ENCODE measurements around the gene CCBE1.

The CCBE1 gene

GRCh38 chr18:59459369-59460071 is 237.7 kb downstream of the CCBE1 start:
- in situ Hi-C loops (cut with HindIII; ENCODE audit: low pct_ligation_motif_present, low pct_unique_long_range_greater_than_20kb, low sequenced_read_pairs): no loop called here
- peak; percentile 24 for DNase-seq

- in situ Hi-C loops (cut with HindIII; ENCODE audit: low pct_ligation_motif_present, low pct_unique_long_range_greater_than_20kb, low sequenced_read_pairs): no loop called here
- no peak for DNase-seq
Measured at GRCh38 chr18:59458575-59458974, 238.6 kb downstream of the CCBE1 start.

GRCh38 chr18:59456657-59457056 is 240.6 kb downstream of the CCBE1 start:
- in situ Hi-C loops (cut with HindIII; ENCODE audit: low pct_ligation_motif_present, low pct_unique_long_range_greater_than_20kb, low sequenced_read_pairs): no loop called here
- no peak for DNase-seq

GRCh38 chr18:59455728-59456276 is 241.4 kb downstream of the CCBE1 start:
- in situ Hi-C loops (cut with HindIII; ENCODE audit: low pct_ligation_motif_present, low pct_unique_long_range_greater_than_20kb, low sequenced_read_pairs): no loop called here
- DNase-seq: no peak

GRCh38 chr18:59454909-59455727 is 242.1 kb downstream of the CCBE1 start:
- in situ Hi-C loops (cut with HindIII; ENCODE audit: low pct_ligation_motif_present, low pct_unique_long_range_greater_than_20kb, low sequenced_read_pairs): no loop called here

GRCh38 chr18:59453468-59453961 is 243.7 kb downstream of the CCBE1 start:
- DNase-seq: no peak
- in situ Hi-C loops (cut with HindIII; ENCODE audit: low pct_ligation_motif_present, low pct_unique_long_range_greater_than_20kb, low sequenced_read_pairs): no loop called here

More at GRCh38 chr18:59454909-59455727, 242.1 kb downstream of the CCBE1 start:
- DNase-seq: no peak

- no peak for DNase-seq
- in situ Hi-C loops (cut with HindIII; ENCODE audit: low pct_ligation_motif_present, low pct_unique_long_range_greater_than_20kb, low sequenced_read_pairs): no loop called here
Measured at GRCh38 chr18:59451963-59452362, 245.3 kb downstream of the CCBE1 start.

- in situ Hi-C loops (cut with HindIII; ENCODE audit: low pct_ligation_motif_present, low pct_unique_long_range_greater_than_20kb, low sequenced_read_pairs): no loop called here
- no peak for DNase-seq
Measured at GRCh38 chr18:59451073-59451472, 246.2 kb downstream of the CCBE1 start.

- in situ Hi-C loops (cut with HindIII; ENCODE audit: low pct_ligation_motif_present, low pct_unique_long_range_greater_than_20kb, low sequenced_read_pairs): no loop called here
- DNase-seq: no peak
Measured at GRCh38 chr18:59448546-59448945, 248.7 kb downstream of the CCBE1 start.

GRCh38 chr18:59446012-59446411 is 251.2 kb downstream of the CCBE1 start:
- no peak for DNase-seq
- in situ Hi-C loops (cut with HindIII; ENCODE audit: low pct_ligation_motif_present, low pct_unique_long_range_greater_than_20kb, low sequenced_read_pairs): no loop called here

- in situ Hi-C loops (cut with HindIII; ENCODE audit: low pct_ligation_motif_present, low pct_unique_long_range_greater_than_20kb, low sequenced_read_pairs): no loop called here
- no peak for DNase-seq
Measured at GRCh38 chr18:59437851-59438569, 259.2 kb downstream of the CCBE1 start.

- no peak for DNase-seq
- in situ Hi-C loops (cut with HindIII; ENCODE audit: low pct_ligation_motif_present, low pct_unique_long_range_greater_than_20kb, low sequenced_read_pairs): no loop called here
Measured at GRCh38 chr18:59432803-59433597, 264.2 kb downstream of the CCBE1 start.

- DNase-seq: no peak
- in situ Hi-C loops (cut with HindIII; ENCODE audit: low pct_ligation_motif_present, low pct_unique_long_range_greater_than_20kb, low sequenced_read_pairs): no loop called here
Measured at GRCh38 chr18:59431131-59431530, 266.1 kb downstream of the CCBE1 start.

GRCh38 chr18:59429608-59430007 is 267.6 kb downstream of the CCBE1 start:
- DNase-seq: no peak
- in situ Hi-C loops (cut with HindIII; ENCODE audit: low pct_ligation_motif_present, low pct_unique_long_range_greater_than_20kb, low sequenced_read_pairs): no loop called here

GRCh38 chr18:59428018-59428417 is 269.2 kb downstream of the CCBE1 start:
- in situ Hi-C loops (cut with HindIII; ENCODE audit: low pct_ligation_motif_present, low pct_unique_long_range_greater_than_20kb, low sequenced_read_pairs): no loop called here
- no peak for DNase-seq

- in situ Hi-C loops (cut with HindIII; ENCODE audit: low pct_ligation_motif_present, low pct_unique_long_range_greater_than_20kb, low sequenced_read_pairs): no loop called here
- DNase-seq: no peak
Measured at GRCh38 chr18:59426855-59427254, 270.4 kb downstream of the CCBE1 start.

- in situ Hi-C loops (cut with HindIII; ENCODE audit: low pct_ligation_motif_present, low pct_unique_long_range_greater_than_20kb, low sequenced_read_pairs): no loop called here
- DNase-seq: no peak
Measured at GRCh38 chr18:59423259-59423658, 274.0 kb downstream of the CCBE1 start.

GRCh38 chr18:59420244-59420643 is 277.0 kb downstream of the CCBE1 start:
- in situ Hi-C loops (cut with HindIII; ENCODE audit: low pct_ligation_motif_present, low pct_unique_long_range_greater_than_20kb, low sequenced_read_pairs): no loop called here
- no peak for DNase-seq
